GM18951 (cell line): ENCODE measurements around the gene BCAS4.
"Not testable (repeated sequence)": the region's sequence is repeated elsewhere in the genome, so short reads cannot be mapped to it uniquely, and the experiment has no call there.

Experiments
- POLR2A ChIP-seq: IDR thresholded peaks from 4 replicates; pipeline ENCODE4 v1.6.1; 2011; ENCODE audit warnings: mild to moderate bottlenecking; ENCODE audit not compliant: insufficient read length, insufficient read depth; ENCODE audit errors: extremely low read depth
- in situ Hi-C: fragments of 300-500 bp; cut with MboI; formaldehyde crosslinking; loops from one replicate; pipeline ENCODE4 v1.12.0; 2022; ENCODE audit warnings: low sequenced_read_pairs, mixed read lengths, inconsistent platforms; ENCODE audit not compliant: unreplicated experiment

BCAS4 gene

GRCh38 chr20:50797142-50797541 lies 2.3 kb downstream of the BCAS4 start:
- in situ Hi-C loops, result loop anchor here (25.0 kb wide), 1 partner anchor 515 kb away; no protein-coding TSS in a partner anchor
- TF ChIP-seq POLR2A, result no peak

- in situ Hi-C loops, result loop anchor here (25.0 kb wide), 1 partner anchor 514 kb away; no protein-coding TSS in a partner anchor
- TF ChIP-seq POLR2A, result no peak
Observed at GRCh38 chr20:50798650-50799049, 3.8 kb downstream of the BCAS4 start.

GRCh38 chr20:50799176-50799889 lies 4.5 kb downstream of the BCAS4 start:
- TF ChIP-seq POLR2A, result no peak
- in situ Hi-C loops, result loop anchor here (25.0 kb wide), 1 partner anchor 513 kb away; no protein-coding TSS in a partner anchor

DNA sequence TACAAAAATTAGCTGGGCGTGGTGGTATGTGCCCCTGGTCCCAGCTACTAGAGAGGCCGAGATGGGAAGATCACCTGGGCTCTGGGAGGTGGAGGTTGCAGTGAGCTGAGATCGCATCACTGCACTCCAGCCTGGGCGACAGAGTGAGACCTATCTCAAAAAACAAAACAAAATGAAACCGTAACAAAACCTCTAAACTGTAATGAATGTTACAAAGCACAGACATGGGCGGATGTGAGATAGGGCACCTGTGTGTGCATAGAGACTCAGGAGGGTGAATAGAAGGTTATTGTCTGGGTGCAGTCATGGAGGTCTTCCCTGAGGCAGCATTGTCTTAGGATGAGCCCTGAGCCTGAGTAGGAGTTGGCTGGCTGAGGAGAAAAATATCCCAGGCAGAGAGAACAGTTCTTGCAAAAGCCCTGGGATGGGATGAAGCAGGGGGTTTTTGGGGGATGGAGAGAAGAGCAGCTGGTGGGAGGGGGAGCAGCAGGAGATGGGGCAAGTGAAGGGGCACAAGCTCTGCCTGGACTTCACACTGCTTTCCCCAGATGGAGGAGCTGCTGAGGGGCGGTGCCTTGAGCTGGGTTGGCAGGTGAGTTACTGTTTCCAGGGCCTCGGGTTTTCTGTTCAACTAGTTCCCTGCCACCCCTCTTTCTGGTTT lies 5.2 kb downstream of the BCAS4 start:
- in situ Hi-C loops, result loop anchor here (25.0 kb wide), 1 partner anchor 512 kb away; no protein-coding TSS in a partner anchor
- TF ChIP-seq POLR2A, result no peak

DNA sequence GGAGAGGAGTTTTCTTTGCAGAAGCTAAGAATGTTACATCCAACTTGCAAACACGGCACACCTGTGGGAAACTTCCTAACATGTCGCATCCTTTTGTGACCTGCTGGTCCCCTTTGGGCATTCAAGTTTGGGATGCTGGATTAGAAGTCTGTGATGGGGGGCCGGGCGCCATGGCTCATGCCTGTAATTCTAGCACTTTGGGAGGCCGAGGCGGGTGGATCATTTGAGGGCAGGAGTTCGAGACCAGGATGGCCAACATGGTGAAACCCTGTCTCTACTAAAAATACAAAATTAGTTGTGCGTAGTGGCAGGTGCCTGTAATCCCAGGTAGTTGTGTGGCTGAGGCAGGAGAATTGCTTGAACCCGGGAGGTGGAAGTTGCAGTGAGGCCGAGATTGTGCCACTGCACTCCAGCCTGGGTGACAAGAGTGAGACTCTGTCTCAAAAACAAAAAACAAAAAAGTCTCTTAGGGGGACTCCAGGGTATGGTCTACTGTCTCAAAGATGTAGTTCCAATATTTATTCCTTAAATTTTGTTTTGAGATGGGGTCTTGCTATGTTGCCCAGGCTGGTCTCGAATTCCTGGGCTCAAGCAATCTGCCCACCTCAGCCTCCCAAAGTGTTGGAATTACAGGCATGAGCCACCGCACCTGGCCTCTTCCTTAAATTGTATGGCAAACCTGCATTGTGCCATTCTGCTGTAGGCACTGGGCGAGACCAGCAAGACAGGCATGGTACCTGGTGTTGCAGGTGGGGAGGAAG lies 6.3 kb downstream of the BCAS4 start:
- in situ Hi-C loops, result not testable (repeated sequence)

GRCh38 chr20:50801747-50802125 lies 6.9 kb downstream of the BCAS4 start:
- TF ChIP-seq POLR2A, result no peak
- in situ Hi-C loops, result no loop called here

GRCh38 chr20:50802289-50802688 lies 7.4 kb downstream of the BCAS4 start:
- in situ Hi-C loops, result no loop called here

GRCh38 chr20:50804437-50805348 lies 9.8 kb downstream of the BCAS4 start:
- no peak for TF ChIP-seq POLR2A
- in situ Hi-C loops, result no loop called here

More at GRCh38 chr20:50802289-50802688, 7.4 kb downstream of the BCAS4 start:
- no peak for TF ChIP-seq POLR2A

GRCh38 chr20:50805349-50805684 lies 10.5 kb downstream of the BCAS4 start:
- in situ Hi-C loops, result no loop called here
- TF ChIP-seq POLR2A, result no peak

DNA sequence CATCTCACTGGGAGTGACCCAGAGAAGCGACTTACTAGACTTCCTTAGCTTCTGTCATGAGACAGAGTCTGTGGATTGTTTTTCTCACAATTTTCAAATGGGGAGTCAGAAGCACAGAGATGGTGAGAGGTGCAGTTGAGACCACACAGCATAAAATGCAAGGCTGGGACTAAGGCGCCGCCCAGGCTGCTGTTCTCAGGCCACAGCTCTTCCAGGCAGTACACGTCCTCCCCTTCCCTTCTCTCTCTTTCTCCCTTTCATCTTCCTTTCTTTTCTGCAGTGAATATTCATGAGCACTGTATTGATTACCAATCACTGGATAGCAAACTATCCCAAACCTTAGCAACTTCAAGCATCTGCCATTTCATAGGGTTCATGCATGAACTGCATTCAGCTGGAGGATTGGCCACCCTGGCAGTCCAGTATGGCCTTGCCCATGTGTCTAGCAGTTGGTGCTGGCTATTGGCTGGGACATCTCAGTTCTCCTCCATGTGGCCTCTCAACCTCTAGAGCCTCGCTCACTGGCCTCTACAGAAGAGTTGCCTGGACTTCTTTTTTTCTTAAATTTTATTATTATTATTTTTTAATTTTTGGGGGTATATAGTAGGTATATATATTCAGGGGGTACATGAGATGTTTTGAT lies 11.4 kb downstream of the BCAS4 start:
- in situ Hi-C loops, result no loop called here
- no peak for TF ChIP-seq POLR2A

DNA sequence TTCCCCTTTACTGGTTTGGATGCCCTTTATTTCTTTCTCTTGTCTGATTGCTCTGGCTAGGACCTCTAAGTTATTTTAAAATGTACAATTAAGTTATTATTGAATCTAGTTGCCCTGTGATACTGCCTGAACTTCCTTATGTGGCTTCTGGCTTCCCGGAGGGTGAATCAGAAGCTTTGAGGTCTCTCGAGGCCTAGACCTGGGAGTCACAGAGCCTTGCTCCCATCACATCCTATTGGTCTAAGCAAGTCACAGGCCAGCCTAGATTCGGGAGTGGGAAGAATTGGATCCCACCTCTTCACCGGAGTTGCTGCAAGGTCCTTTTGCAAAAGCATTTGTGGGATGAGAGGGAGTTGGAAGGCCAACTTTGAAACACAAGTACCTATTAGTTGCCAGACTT lies 15.2 kb downstream of the BCAS4 start:
- in situ Hi-C loops, result loop anchor here (10.0 kb wide), 1 partner anchor 115 kb away; no protein-coding TSS in a partner anchor
- TF ChIP-seq POLR2A, result no peak

DNA sequence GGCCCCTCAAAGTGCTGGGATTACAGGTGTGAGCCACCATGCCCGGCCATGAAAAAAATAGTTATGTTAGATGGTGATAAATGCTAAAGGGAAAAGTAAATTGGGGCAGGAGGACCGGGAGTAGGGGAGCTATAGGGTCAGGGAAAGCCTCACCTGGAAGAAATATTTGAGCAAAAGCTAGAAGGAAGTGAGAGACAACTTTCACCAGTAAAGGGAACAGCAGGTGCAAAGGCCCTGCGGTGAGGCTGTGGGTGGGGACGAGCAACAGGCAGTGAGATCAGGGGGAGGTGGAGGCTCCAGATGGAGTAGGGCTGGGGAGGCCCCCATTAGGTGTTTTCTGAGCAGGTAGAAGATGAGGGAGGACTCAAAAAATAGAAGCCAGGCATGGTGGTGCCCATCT lies 16.0 kb downstream of the BCAS4 start:
- no peak for TF ChIP-seq POLR2A
- in situ Hi-C loops, result loop anchor here (10.0 kb wide), 1 partner anchor 114 kb away; no protein-coding TSS in a partner anchor
